Measurements from ENCODE around the gene FANCC. TPM values are rescaled to one million over a fixed set of nuclear protein-coding genes. Genes with fewer than 3 reads are reported as not detected.
"Not testable (repeated sequence)": the region's sequence is repeated elsewhere in the genome, so short reads cannot be mapped to it uniquely, and the experiment has no call there.

Gene FANCC
- total RNA-seq, 1 donor: 5.4 TPM

DNA sequence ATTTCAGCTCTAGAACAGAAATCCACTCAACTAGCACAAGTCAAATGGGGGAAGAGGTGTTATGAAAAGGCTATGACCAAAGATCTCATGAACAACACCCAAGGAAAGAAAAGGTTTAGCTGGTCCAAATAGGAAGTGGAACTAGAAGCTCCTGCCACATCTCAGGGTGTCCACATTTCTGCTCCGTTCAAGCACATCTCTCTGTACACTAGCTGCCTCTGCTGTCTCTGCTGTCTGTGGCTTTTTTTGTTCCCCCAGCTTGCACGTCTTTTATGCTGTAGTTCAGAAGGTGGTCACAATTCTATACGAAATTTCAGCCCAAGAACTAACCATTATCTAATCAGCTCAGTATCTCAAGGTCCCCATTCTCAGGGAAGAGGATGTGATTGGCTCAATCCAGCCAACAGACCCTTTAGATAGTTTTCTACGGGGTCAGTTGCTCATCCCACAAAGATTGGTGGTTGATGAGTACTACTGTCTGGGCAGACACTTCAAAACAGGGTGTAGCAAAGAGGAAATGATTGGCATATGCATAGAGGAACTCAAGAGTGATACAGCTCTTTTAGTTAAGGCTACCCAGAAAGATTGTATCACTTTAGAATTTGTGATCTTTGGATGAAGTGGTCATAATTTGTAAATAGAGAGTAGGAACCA lies 44.0 kb downstream of the FANCC start:
- H4K20me1 ChIP-seq (ENCODE audit: insufficient read depth, low read length): no peaks in the 10 kb centered on the region
- H3K79me2 ChIP-seq (ENCODE audit: insufficient read depth, low read length): no peaks in the 10 kb centered on the region
- H3K4me3 ChIP-seq (ENCODE audit: insufficient read depth, low read length): no peak overlapping the region
- DNase-seq (ENCODE audit: insufficient read length, low spot score, missing footprints): no peak
- no peak overlapping the region for H3K4me2 ChIP-seq (ENCODE audit: insufficient read depth, low read length)
- TF ChIP-seq CTCF (IDR thresholded peaks at IDR 0.05; ENCODE audit: extremely low read depth, low read depth, low read length): no peak
- H2AFZ ChIP-seq (ENCODE audit: low read length): no peak overlapping the region
- H3K36me3 ChIP-seq (ENCODE audit: insufficient read depth, low read length): no peaks in the 10 kb centered on the region
- no peaks in the 10 kb centered on the region for H3K27me3 ChIP-seq (ENCODE audit: insufficient read depth, low read length)
- no peaks in the 10 kb centered on the region for H3K4me1 ChIP-seq (ENCODE audit: insufficient read depth, low read length)
- no peaks in the 10 kb centered on the region for H3K9me3 ChIP-seq (ENCODE audit: low read depth, low read length)
- H3K27ac ChIP-seq (ENCODE audit: low read depth, low read length): no peak overlapping the region

- Histone ChIP-seq H3K27me3 (ENCODE audit: insufficient read depth, low read length) (no peaks in the 10 kb centered on the region), H2AFZ (ENCODE audit: low read length) (no peak overlapping the region), H3K4me3 (ENCODE audit: insufficient read depth, low read length) (no peak overlapping the region), H3K4me2 (ENCODE audit: insufficient read depth, low read length) (no peak overlapping the region), H3K4me1 (ENCODE audit: insufficient read depth, low read length) (no peaks in the 10 kb centered on the region), H4K20me1 (ENCODE audit: insufficient read depth, low read length) (no peaks in the 10 kb centered on the region), H3K9me3 (ENCODE audit: low read depth, low read length) (no peaks in the 10 kb centered on the region), H3K79me2 (ENCODE audit: insufficient read depth, low read length) (no peaks in the 10 kb centered on the region), H3K36me3 (ENCODE audit: insufficient read depth, low read length) (no peaks in the 10 kb centered on the region), H3K27ac (ENCODE audit: low read depth, low read length) (no peak overlapping the region)
- TF ChIP-seq CTCF (IDR thresholded peaks at IDR 0.05; ENCODE audit: extremely low read depth, low read depth, low read length): no peak
- DNase-seq (ENCODE audit: insufficient read length, low spot score, missing footprints): no peak
Measured at GRCh38 chr9:95272830-95273229, 44.7 kb downstream of the FANCC start.

- TF ChIP-seq CTCF (IDR thresholded peaks at IDR 0.05; ENCODE audit: extremely low read depth, low read depth, low read length): no peak
- Histone ChIP-seq H3K36me3 (ENCODE audit: insufficient read depth, low read length) (no peaks in the 10 kb centered on the region), H3K4me1 (ENCODE audit: insufficient read depth, low read length) (no peaks in the 10 kb centered on the region), H3K4me3 (ENCODE audit: insufficient read depth, low read length) (no peak overlapping the region), H3K27me3 (ENCODE audit: insufficient read depth, low read length) (no peaks in the 10 kb centered on the region), H3K9me3 (ENCODE audit: low read depth, low read length) (no peaks in the 10 kb centered on the region), H3K4me2 (ENCODE audit: insufficient read depth, low read length) (no peak overlapping the region), H3K79me2 (ENCODE audit: insufficient read depth, low read length) (no peaks in the 10 kb centered on the region), H4K20me1 (ENCODE audit: insufficient read depth, low read length) (no peaks in the 10 kb centered on the region), H2AFZ (ENCODE audit: low read length) (no peak overlapping the region), H3K27ac (ENCODE audit: low read depth, low read length) (no peak overlapping the region)
- no peak for DNase-seq (ENCODE audit: insufficient read length, low spot score, missing footprints)
Measured at GRCh38 chr9:95270790-95271189, 46.7 kb downstream of the FANCC start.

DNA sequence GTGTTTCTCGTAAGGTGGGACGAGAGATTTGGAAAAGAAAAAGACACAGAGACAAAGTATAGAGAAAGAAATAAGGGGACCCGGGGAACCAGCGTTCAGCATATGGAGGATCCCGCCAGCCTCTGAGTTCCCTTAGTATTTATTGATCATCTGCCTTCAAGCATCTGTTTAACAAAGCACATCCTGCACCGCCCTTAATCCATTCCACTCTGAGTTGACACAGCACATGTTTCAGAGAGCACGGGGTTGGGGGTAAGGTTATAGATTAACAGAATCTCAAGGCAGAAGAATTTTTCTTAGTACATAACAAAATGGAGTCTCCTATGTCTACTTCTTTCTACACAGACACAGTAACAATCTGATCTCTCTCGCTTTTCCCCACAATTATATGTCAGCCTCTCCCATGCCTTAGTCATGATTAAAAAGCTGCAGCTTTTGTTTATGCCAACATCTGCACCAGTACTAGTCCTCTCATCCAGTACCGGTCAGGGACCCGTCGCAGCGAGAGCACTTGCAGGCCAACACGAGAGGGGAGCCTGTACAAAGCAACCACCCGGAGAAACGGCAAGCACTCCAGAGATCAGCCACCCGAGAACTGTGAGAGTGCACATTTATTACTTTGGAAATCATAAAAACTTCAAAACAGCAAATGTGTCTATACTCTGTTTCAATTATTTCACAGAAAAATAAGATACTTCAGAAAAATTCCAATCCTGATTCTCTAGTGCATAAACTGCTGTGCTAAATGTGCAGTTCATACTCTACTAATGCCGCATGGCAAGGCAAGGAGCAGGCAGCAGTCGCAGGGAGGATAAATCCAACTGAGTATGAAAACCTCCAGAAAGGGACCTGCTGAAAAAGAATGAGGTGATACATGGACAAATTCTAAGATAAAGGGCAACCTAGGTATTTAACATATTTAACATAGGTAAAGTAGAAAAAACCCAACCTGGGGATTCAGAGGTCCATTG lies 47.4 kb downstream of the FANCC start:
- not testable (repeated sequence) for H3K27me3 ChIP-seq (ENCODE audit: insufficient read depth, low read length); H3K36me3 ChIP-seq (ENCODE audit: insufficient read depth, low read length); H3K4me2 ChIP-seq (ENCODE audit: insufficient read depth, low read length); H3K4me3 ChIP-seq (ENCODE audit: insufficient read depth, low read length); H3K79me2 ChIP-seq (ENCODE audit: insufficient read depth, low read length); H3K9me3 ChIP-seq (ENCODE audit: low read depth, low read length); H4K20me1 ChIP-seq (ENCODE audit: insufficient read depth, low read length); H3K4me1 ChIP-seq (ENCODE audit: insufficient read depth, low read length); H3K27ac ChIP-seq (ENCODE audit: low read depth, low read length); H2AFZ ChIP-seq (ENCODE audit: low read length)
- peak; percentile 58 for DNase-seq (ENCODE audit: insufficient read length, low spot score, missing footprints)

Data from osteoblast (primary cell).